ENCODE data around the gene SIGLEC8. TPM values are rescaled to one million over a fixed set of nuclear protein-coding genes. Genes with fewer than 3 reads are reported as not detected.

Gene SIGLEC8
- total and polyA plus RNA-seq, 2 of the 8 experiments (the other 6 are each of a cell fraction or from before 2014, with no cell fraction given): not detected

DNA sequence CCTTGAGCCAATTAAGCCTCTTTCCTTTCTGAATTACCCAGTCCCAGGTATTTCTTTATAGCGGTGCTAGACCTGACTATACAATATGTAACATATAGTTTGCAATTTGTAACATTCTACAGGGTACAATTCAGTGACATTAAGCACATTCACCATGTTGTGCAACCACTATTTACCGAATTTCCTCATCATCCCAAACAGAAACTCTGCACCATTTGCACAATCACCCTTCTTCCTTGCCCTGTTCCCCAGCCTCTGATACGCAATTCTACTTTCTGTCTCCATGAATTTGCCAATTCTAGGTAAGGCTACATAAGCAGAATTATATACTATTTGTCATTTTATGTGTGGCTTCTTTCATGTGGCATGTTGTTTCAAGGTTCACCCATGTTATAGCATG, 27.1 kb downstream of the SIGLEC8 start:
- Histone ChIP-seq H2AFZ (ENCODE audit: low read length) (no peak overlapping the region), H3K79me2 (ENCODE audit: control insufficient read depth in 1 of 2, insufficient read depth in 2 of 2, low read length in 2 of 2) (no peaks in the 10 kb centered on the region), H3K27me3 (replicated peaks in 1 of 4; ENCODE audit: control insufficient read depth in 3 of 4, extremely low read depth in 1 of 4, insufficient read depth in 3 of 4, low read length in 3 of 4) (no peaks in the 10 kb centered on the region; a peak in 1 of 7 replicates), H3K27ac (ENCODE audit: low read depth, low read length) (no peak overlapping the region), H3K9ac (replicated peaks in 1 of 4; ENCODE audit: extremely low read depth in 1 of 4, low read depth in 3 of 4, low read length in 3 of 4) (no peak overlapping the region), H3K4me2 (ENCODE audit: insufficient read depth in 1 of 2, low read depth in 2 of 2, low read length in 2 of 2) (no peak overlapping the region), H3K23me2 (ENCODE audit: low read depth, low read length) (no peaks in the 10 kb centered on the region), H3K4me1 (replicated peaks in 1 of 4; ENCODE audit: control insufficient read depth in 3 of 4, insufficient read depth in 4 of 4, low read length in 3 of 4) (no peaks in the 10 kb centered on the region), H3K4me3 (ENCODE audit: extremely low read depth in 1 of 4, insufficient read depth in 2 of 4, low read depth in 3 of 4, low read length in 4 of 4) (no peak overlapping the region), H4K8ac (ENCODE audit: extremely low read depth, insufficient read depth, low read length) (no peak overlapping the region), H3K56ac (replicated peaks; ENCODE audit: insufficient read length, low read depth, low read length) (no peak overlapping the region), H3K23ac (ENCODE audit: insufficient read length) (no peak overlapping the region), H4K91ac (replicated peaks; ENCODE audit: insufficient read length, low read length) (no peak overlapping the region), H3K4ac (replicated peaks; ENCODE audit: insufficient read length, low read depth, low read length) (no peak overlapping the region), H2BK12ac (ENCODE audit: low read depth, low read length) (no peak overlapping the region), H3K9me3 (ENCODE audit: insufficient read depth in 2 of 2, low read depth in 1 of 2, low read length in 1 of 2) (no peaks in the 10 kb centered on the region), H2BK15ac (ENCODE audit: low read length) (no peak overlapping the region), H3K18ac (ENCODE audit: extremely low read depth, low read length) (no peak overlapping the region), H2BK20ac (ENCODE audit: low read length) (no peak overlapping the region), H3K14ac (ENCODE audit: insufficient read length) (no peak overlapping the region), H3K36me3 (ENCODE audit: control insufficient read depth in 2 of 4, insufficient read depth in 4 of 4, low read length in 3 of 4) (no peaks in the 10 kb centered on the region), H4K20me1 (replicated peaks in 1 of 2; ENCODE audit: control insufficient read depth in 1 of 2, insufficient read depth in 2 of 2, low read length in 2 of 2) (no peaks in the 10 kb centered on the region), H2AK5ac (ENCODE audit: low read depth, low read length) (no peak overlapping the region), H2BK5ac (ENCODE audit: low read depth, low read length) (no peak overlapping the region), H2BK120ac (replicated peaks; ENCODE audit: low read depth, low read length) (no peak overlapping the region), H4K5ac (ENCODE audit: insufficient read length, low read depth, low read length) (no peak overlapping the region), H3K79me1 (ENCODE audit: low read depth, low read length) (no peaks in the 10 kb centered on the region)
- POLR2A ChIA-PET (ENCODE audit: partially characterized antibody): no interaction called here
- 58% methylated on average over 3 of the region's 3 CpGs; no CpG with 5 or more reads in 1 of the 2 experiments for WGBS, 2 experiments (ENCODE audit: extremely low coverage in 1 of 2, insufficient coverage in 1 of 2, insufficient read length in 1 of 2, insufficient replicate concordance in 2 of 2, low coverage in 1 of 2, low lambda C conversion rate in 2 of 2, missing lambda C conversion rate in 1 of 2)
- FAIRE-seq: no peak
- DNase-seq (ENCODE audit: low read depth in 1 of 2, low spot score in 2 of 2): no peak
- CTCF ChIA-PET (ENCODE audit: partially characterized antibody): interaction anchor here (1.2 kb wide), 1 partner anchor 9 kb away, joined by 3 read pairs; no protein-coding TSS in a partner anchor
- no peak for TF ChIP-seq CHD2 (IDR thresholded peaks at IDR 0.05; ENCODE audit: low read length)
- no peak for TF ChIP-seq CHD1 (IDR thresholded peaks at IDR 0.05; ENCODE audit: low read depth, low read length)
- no peak for TF ChIP-seq TEAD4 (IDR thresholded peaks at IDR 0.05; ENCODE audit: low read depth, low read length)
- no peak for TF ChIP-seq PHF8 (conservative IDR thresholded peaks at IDR 0.05; ENCODE audit: low read depth, low read length)
- no peak for TF ChIP-seq BCL11A (IDR thresholded peaks at IDR 0.05; ENCODE audit: low read depth in 2 of 2, low read length in 2 of 2)
- no peak for TF ChIP-seq ZNF274 (IDR thresholded peaks at IDR 0.05; ENCODE audit: borderline replicate concordance, extremely low read depth, low read length)
- TF ChIP-seq RBBP5 (IDR thresholded peaks at IDR 0.05; ENCODE audit: borderline replicate concordance, low read depth, low read length): no peak
- no peak for TF ChIP-seq TCF12 (IDR thresholded peaks at IDR 0.05; ENCODE audit: low read depth, low read length)

Measured in H1 (cell line).